SK-N-MC (cell line): ENCODE results near the gene SOX1.

Source experiments
- EZH2 ChIP-seq: fragments of 200-600 bp; sonication (generic); IDR thresholded peaks from one replicate; pipeline ENCODE4 v1.6.1; 2017; ENCODE audit warnings: antibody characterized with exemption
- FOXP2 ChIP-seq: optimal IDR thresholded peaks from 2 replicates; pipeline ENCODE3; 2011; ENCODE audit warnings: mild to moderate bottlenecking, moderate library complexity; ENCODE audit not compliant: insufficient read depth; ENCODE audit errors: extremely low read length, control extremely low read depth
- POLR2AphosphoS5 ChIP-seq: IDR thresholded peaks from 2 replicates; pipeline ENCODE4 v1.6.1; 2012; ENCODE audit warnings: mild to moderate bottlenecking, low read depth, low read length, borderline replicate concordance

- no peak for TF ChIP-seq POLR2AphosphoS5
- no peak for TF ChIP-seq EZH2
- no peak for TF ChIP-seq FOXP2
Measured at GRCh38 chr13:112101360-112101930, 34.5 kb downstream of the SOX1 start.
